Measurements from ENCODE around the gene C1QL1.

GRCh38 chr17:44956998-44957981 lies 10.8 kb downstream of the C1QL1 start:
- no peak for TF ChIP-seq CTCF (optimal IDR thresholded peaks at IDR 0.05 in 1 of 3, IDR thresholded peaks at IDR 0.05 in 1 of 3, conservative IDR thresholded peaks at IDR 0.05 in 1 of 3; ENCODE audit: extremely low read depth in 1 of 3, insufficient read depth in 2 of 3, low read length in 3 of 3)
- TF ChIP-seq EZH2 (IDR thresholded peaks at IDR 0.05; ENCODE audit: low read length): no peak
